Heart left ventricle (tissue), 13 donors: ENCODE data around the gene MAPK8IP2.
"Not testable (repeated sequence)": the region's sequence is repeated elsewhere in the genome, so short reads cannot be mapped to it uniquely, and the experiment has no call there.

Source experiments
- POLR2A ChIP-seq, 2 donors: fragments of 450-650 bp; IDR thresholded peaks; one replicate each; pipeline ENCODE4 v1.6.1; 2017; ENCODE audit warnings: antibody characterized with exemption in 2 of 2, mild to moderate bottlenecking in 2 of 2, moderate library complexity in 2 of 2
- TF ChIP-seq, protein P1 (sequence below), 12 donors: fragments of 200-600 bp; sonication (generic) in 4 of 12; IDR thresholded peaks; one replicate each; pipeline versions ENCODE4 v1.5.0 to v1.8.0; 2018 to 2022; ENCODE audit warnings: antibody characterized with exemption in 12 of 12, mild to moderate bottlenecking in 5 of 12
- donor health status: ischemic (EF 13 %, LVEDD 7.1; RV severe dilation, severe dysfunction).
- donor health status: DM: no; HTN: yes; CAD: no.
- donor health status: DM: no; HTN: no; CAD: no.
- donor health status: ischemic (EF 25% LVEDD 6.9; RV normal size, moderate dysfunction).
- donor health status: ischemic (EF 25% LVEDD 5.7; RV mildly dilated, moderate dysfunction).
- donor health status: ischemic (EF 35%, LVEDD 5.7; RV mildly dilated, moderate dysfunction).
- donor health status: nonischemic (EF 11% LVEDD 7.7; RV severe dilation, severe dysfunction).
- donor health status: DM: yes; HTN: yes; CAD: no.
- donor health status: PGD.
- donor health status: ischemic (EF 29% LVEDD 5.4; RV normal size, mild dysfunction).
- donor health status: nonischemic (EF 23%, LVEDD 6.1; RV moderate dilation, normal function).

DNA sequence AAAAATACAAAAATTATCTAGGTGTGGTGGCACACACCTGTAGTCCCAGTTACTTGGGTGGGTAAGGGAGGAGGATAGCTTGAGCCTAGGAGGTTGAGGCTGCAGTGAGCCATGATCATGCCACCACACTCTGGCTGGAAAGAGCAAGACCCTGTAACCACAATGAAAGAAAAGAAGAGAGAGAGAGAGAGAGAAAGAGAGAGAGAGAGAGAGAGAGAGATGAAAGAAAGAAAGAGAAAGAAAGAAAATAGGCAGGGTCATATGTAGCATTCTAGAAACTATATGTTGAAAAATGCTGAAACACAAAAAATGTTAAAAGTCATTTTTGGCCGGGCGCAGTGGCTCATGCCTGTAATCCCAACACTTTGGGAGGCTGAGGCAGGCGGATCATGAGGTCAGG lies 13.7 kb downstream of the MAPK8IP2 start:
- TF ChIP-seq, protein P1, sequence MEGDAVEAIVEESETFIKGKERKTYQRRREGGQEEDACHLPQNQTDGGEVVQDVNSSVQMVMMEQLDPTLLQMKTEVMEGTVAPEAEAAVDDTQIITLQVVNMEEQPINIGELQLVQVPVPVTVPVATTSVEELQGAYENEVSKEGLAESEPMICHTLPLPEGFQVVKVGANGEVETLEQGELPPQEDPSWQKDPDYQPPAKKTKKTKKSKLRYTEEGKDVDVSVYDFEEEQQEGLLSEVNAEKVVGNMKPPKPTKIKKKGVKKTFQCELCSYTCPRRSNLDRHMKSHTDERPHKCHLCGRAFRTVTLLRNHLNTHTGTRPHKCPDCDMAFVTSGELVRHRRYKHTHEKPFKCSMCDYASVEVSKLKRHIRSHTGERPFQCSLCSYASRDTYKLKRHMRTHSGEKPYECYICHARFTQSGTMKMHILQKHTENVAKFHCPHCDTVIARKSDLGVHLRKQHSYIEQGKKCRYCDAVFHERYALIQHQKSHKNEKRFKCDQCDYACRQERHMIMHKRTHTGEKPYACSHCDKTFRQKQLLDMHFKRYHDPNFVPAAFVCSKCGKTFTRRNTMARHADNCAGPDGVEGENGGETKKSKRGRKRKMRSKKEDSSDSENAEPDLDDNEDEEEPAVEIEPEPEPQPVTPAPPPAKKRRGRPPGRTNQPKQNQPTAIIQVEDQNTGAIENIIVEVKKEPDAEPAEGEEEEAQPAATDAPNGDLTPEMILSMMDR (IDR thresholded peaks at IDR 0.05), result not testable (repeated sequence)
- TF ChIP-seq POLR2A (IDR thresholded peaks at IDR 0.05), result not testable (repeated sequence)
